Endothelial cell of umbilical vein (primary cell): Measurements from ENCODE around the gene KIF17. TPM values are rescaled to one million over a fixed set of nuclear protein-coding genes. Genes with fewer than 3 reads are reported as not detected.

ENCODE experiments used
- BruUV-seq: library from RNA; stranded (reverse); fragments of 400-500 nt; replicated peaks from 2 replicates; lab custom pipeline; 2021; lab: Mats Ljungman, UMichigan
- CTCF ChIA-PET: fragments of 300-600, 350-600 bp; sonication (Branson Sonifier 250); formaldehyde crosslinking; loops from one replicate; lab custom pipeline; 2021; ENCODE audit warnings: antibody characterized with exemption, inconsistent platforms; lab: Charles Lee
- POLR2A ChIA-PET: fragments of 300-600, 350-600 bp; sonication (Branson Sonifier 250); formaldehyde crosslinking; loops from one replicate; lab custom pipeline; 2021; ENCODE audit warnings: antibody characterized with exemption, inconsistent platforms; lab: Charles Lee
- DNase-seq: peaks from one replicate; pipeline ENCODE4 v3.0.0-alpha.2; 2011; ENCODE audit warnings: low read depth, low spot score
- FAIRE-seq: peaks from 2 replicates; lab custom pipeline; 2011; peaks lifted over from hg19 to GRCh38; lab: Jason Lieb, UNC
- H2AFZ ChIP-seq: 2 replicates; pipeline ENCODE4 v1.6.0; 2012; ENCODE audit warnings: low read depth, low read length, control low read depth, inconsistent platforms
- H3K27ac ChIP-seq: 2 replicates; pipeline ENCODE4 v1.5.1; 2011; ENCODE audit warnings: low read depth, mild to moderate bottlenecking, control low read depth, low read length, moderate library complexity; ENCODE audit not compliant: insufficient read depth
- H3K27me3 ChIP-seq, 2 experiments: 2 replicates each; pipeline versions ENCODE4 v1.6.0 to v1.6.1; 2011; ENCODE audit warnings: low read length in 2 of 2, mixed read lengths in 1 of 2; ENCODE audit not compliant: control insufficient read depth in 2 of 2, insufficient read depth in 2 of 2
- H3K36me3 ChIP-seq, 2 experiments: 2 replicates in 1 of 2; 3 replicates in 1 of 2; pipeline ENCODE4 v1.5.1; 2011; ENCODE audit warnings: low read length in 2 of 2, mild to moderate bottlenecking in 1 of 2, moderate library complexity in 1 of 2; ENCODE audit not compliant: control insufficient read depth in 2 of 2, insufficient read depth in 2 of 2; ENCODE audit errors: extremely low read depth in 1 of 2
- H3K4me1 ChIP-seq: 3 replicates; pipeline ENCODE4 v1.5.1; 2011; ENCODE audit warnings: mild to moderate bottlenecking, low read length; ENCODE audit not compliant: control insufficient read depth, insufficient read depth; ENCODE audit errors: extremely low read depth
- H3K4me2 ChIP-seq: 2 replicates; pipeline ENCODE4 v1.6.1; 2011; ENCODE audit warnings: low read length, control low read depth, mixed read lengths; ENCODE audit not compliant: insufficient read depth
- H3K4me3 ChIP-seq, 3 experiments: fragments of 200-600 bp in 1 of 3; sonication (generic), shearing (Covaris generic) in 1 of 3; replicated peaks in 1 of 3; 2 replicates each; pipeline ENCODE4 v1.5.1; 2011 to 2016; ENCODE audit warnings: control low read depth in 3 of 3, low read length in 3 of 3, mild to moderate bottlenecking in 2 of 3, inconsistent platforms in 1 of 3, low read depth in 1 of 3, moderate library complexity in 1 of 3; ENCODE audit not compliant: insufficient read depth in 1 of 3
- H3K79me2 ChIP-seq: 2 replicates; pipeline ENCODE4 v1.6.0; 2012; ENCODE audit warnings: low read length, inconsistent platforms; ENCODE audit not compliant: control insufficient read depth, insufficient read depth
- H3K9ac ChIP-seq: replicated peaks from 2 replicates; pipeline ENCODE3; 2011; ENCODE audit warnings: low read length, control low read depth; ENCODE audit not compliant: insufficient read depth; ENCODE audit errors: extremely low read depth
- H3K9me1 ChIP-seq: replicated peaks from 3 replicates; pipeline ENCODE4 v1.6.0; 2011; ENCODE audit warnings: mild to moderate bottlenecking, low read length; ENCODE audit not compliant: control insufficient read depth, insufficient read depth; ENCODE audit errors: extremely low read depth
- H3K9me3 ChIP-seq: replicated peaks from 2 replicates; pipeline ENCODE4 v1.5.1; 2012; ENCODE audit warnings: low read length, inconsistent platforms; ENCODE audit not compliant: control insufficient read depth, insufficient read depth
- H4K20me1 ChIP-seq: replicated peaks from 2 replicates; pipeline ENCODE3; 2011; ENCODE audit warnings: mild to moderate bottlenecking, low read length; ENCODE audit not compliant: control insufficient read depth, insufficient read depth; ENCODE audit errors: extremely low read depth
- GATA2 ChIP-seq: IDR thresholded peaks from 2 replicates; pipeline ENCODE4 v1.7.0; 2011; ENCODE audit warnings: low read depth, mild to moderate bottlenecking, moderate library complexity, mixed read lengths, low read length; ENCODE audit not compliant: insufficient read length, insufficient read depth
- MYC ChIP-seq: IDR thresholded peaks from one replicate; pipeline ENCODE4 v1.6.1; 2011; ENCODE audit warnings: mild to moderate bottlenecking, low read depth, low read length
- POLR2A ChIP-seq: IDR thresholded peaks from 2 replicates; pipeline ENCODE4 v1.6.1; 2012; ENCODE audit warnings: low read depth, mild to moderate bottlenecking, control low read depth, low read length
- dilution Hi-C: fragments of 300-500 bp; cut with MboI; formaldehyde crosslinking; loops from one replicate; pipeline ENCODE4 v1.15.0; 2019; ENCODE audit warnings: low sequenced_read_pairs; ENCODE audit not compliant: extremely low pct_ligation_motif_present
- intact Hi-C: fragments of 100-400 bp; cut with micrococcal nuclease; formaldehyde crosslinking; loops from one replicate; pipeline ENCODE4 v1.10.0; 2022
- polyA plus RNA-seq, 4 experiments: library from polyadenylated mRNA; depleted of rRNA in 3 of 4; stranded (reverse) in 3 of 4; unstranded in 1 of 4; fragments of >200 nt; gene quantifications; 2 replicates each; pipeline versions ENCODE4 v1.2.1 to v1.2.3, GENCODE V29; 2011 to 2012; ENCODE audit warnings: missing spikeins in 1 of 4
- total RNA-seq: library from RNA; stranded (reverse); gene quantifications from 2 replicates; pipeline ENCODE4 v1.2.3, GENCODE V29; 2021
- TF ChIP-seq, protein P1 (sequence below), 2 donors: IDR thresholded peaks; 1 replicate in 1 of 2; 2 replicates in 1 of 2; pipeline ENCODE4 v1.5.1; 2011; ENCODE audit warnings: low read length in 2 of 2, mild to moderate bottlenecking in 2 of 2, moderate library complexity in 2 of 2, control low read depth in 1 of 2, inconsistent platforms in 1 of 2, low read depth in 1 of 2; ENCODE audit not compliant: insufficient read depth in 1 of 2; ENCODE audit errors: extremely low read depth in 1 of 2

KIF17 gene
- total and polyA plus RNA-seq, 2 donors (not counting 3 experiments of a cell fraction or from before 2014, with no cell fraction given), result 1.1 to 1.5 TPM

DNA sequence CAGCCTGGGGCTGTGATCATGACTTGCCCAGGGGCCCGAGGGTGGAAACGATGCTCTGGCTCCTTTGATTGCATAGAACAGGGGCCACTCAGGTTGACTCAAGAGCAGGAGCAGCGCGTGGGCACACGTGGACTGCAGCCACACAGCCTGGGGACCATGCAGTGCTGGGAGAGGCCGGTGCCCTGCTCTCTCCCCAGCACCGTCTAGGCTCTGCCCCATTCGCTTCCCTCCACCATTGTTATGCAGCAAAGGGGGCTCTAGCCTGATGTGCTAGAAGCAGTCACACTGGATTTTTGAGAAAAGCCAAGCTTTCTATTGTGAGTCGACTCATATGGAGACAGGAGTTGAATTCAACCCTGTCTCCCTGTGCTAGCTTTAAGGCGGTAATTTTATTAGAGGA lies 75.8 kb downstream of the KIF17 start:
- Histone ChIP-seq H3K27ac (no peak overlapping the region), H2AFZ (no peak overlapping the region), H3K27me3 (no peaks in the 10 kb centered on the region), H3K4me3 (no peak overlapping the region), H3K4me2 (no peak overlapping the region), H3K79me2 (no peaks in the 10 kb centered on the region), H3K36me3 (peaks cover 2 to 28% of the 10 kb centered on the region in 2 experiments), H3K9ac (no peak overlapping the region), H4K20me1 (no peaks in the 10 kb centered on the region), H3K9me1 (no peaks in the 10 kb centered on the region), H3K9me3 (no peaks in the 10 kb centered on the region), H3K4me1 (no peaks in the 10 kb centered on the region)
- FAIRE-seq (no peak), DNase-seq (no peak)
- intact Hi-C loops (no loop called here), dilution Hi-C loops (no loop called here)
- CTCF ChIA-PET, result interaction anchor here (0.5 to 2.3 kb wide), 6 partner anchors 9 to 430 kb away, joined by 3 to 22 read pairs (median 4); no protein-coding TSS in a partner anchor
- TF ChIP-seq, protein P1, sequence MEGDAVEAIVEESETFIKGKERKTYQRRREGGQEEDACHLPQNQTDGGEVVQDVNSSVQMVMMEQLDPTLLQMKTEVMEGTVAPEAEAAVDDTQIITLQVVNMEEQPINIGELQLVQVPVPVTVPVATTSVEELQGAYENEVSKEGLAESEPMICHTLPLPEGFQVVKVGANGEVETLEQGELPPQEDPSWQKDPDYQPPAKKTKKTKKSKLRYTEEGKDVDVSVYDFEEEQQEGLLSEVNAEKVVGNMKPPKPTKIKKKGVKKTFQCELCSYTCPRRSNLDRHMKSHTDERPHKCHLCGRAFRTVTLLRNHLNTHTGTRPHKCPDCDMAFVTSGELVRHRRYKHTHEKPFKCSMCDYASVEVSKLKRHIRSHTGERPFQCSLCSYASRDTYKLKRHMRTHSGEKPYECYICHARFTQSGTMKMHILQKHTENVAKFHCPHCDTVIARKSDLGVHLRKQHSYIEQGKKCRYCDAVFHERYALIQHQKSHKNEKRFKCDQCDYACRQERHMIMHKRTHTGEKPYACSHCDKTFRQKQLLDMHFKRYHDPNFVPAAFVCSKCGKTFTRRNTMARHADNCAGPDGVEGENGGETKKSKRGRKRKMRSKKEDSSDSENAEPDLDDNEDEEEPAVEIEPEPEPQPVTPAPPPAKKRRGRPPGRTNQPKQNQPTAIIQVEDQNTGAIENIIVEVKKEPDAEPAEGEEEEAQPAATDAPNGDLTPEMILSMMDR (IDR thresholded peaks at IDR 0.05; ENCODE audit: extremely low read depth in 1 of 2, insufficient read depth in 1 of 2, low read depth in 1 of 2, low read length in 2 of 2), result no peak
- TF ChIP-seq MYC (no peak), GATA2 (no peak), POLR2A (no peak)
- POLR2A ChIA-PET, result no interaction called here
- BruUV-seq, result no TSS peak

GRCh38 chr1:20640183-20640597 lies 77.6 kb downstream of the KIF17 start:
- no TSS peak for BruUV-seq
- Histone ChIP-seq H3K4me3 (no peak overlapping the region), H3K9me1 (no peaks in the 10 kb centered on the region), H3K27ac (no peak overlapping the region), H4K20me1 (no peaks in the 10 kb centered on the region), H3K9ac (no peak overlapping the region), H3K27me3 (no peaks in the 10 kb centered on the region), H3K4me1 (no peaks in the 10 kb centered on the region), H3K9me3 (no peaks in the 10 kb centered on the region), H3K36me3 (peaks cover 2 to 25% of the 10 kb centered on the region in 2 experiments), H2AFZ (no peak overlapping the region), H3K4me2 (no peak overlapping the region), H3K79me2 (no peaks in the 10 kb centered on the region)
- POLR2A ChIA-PET, result no interaction called here
- intact Hi-C loops (loop anchor here (1.0 kb wide), 2 partner anchors 65 to 118 kb away; no protein-coding TSS in a partner anchor), dilution Hi-C loops (no loop called here)
- TF ChIP-seq POLR2A, result no peak
- TF ChIP-seq, protein P1 (IDR thresholded peaks at IDR 0.05; ENCODE audit: extremely low read depth in 1 of 2, insufficient read depth in 1 of 2, low read depth in 1 of 2, low read length in 2 of 2), result peak; percentile 67 to 84
- FAIRE-seq (peak; percentile 78), DNase-seq (peak; percentile 58)
- CTCF ChIA-PET, result interaction anchor here (0.6 to 2.5 kb wide), 4 partner anchors 10 to 117 kb away, joined by 5 to 39 read pairs (median 7); no protein-coding TSS in a partner anchor
